GM21381 (cell line): Measurements from ENCODE around the gene ITIH5.
"Not testable (repeated sequence)": the region's sequence is repeated elsewhere in the genome, so short reads cannot be mapped to it uniquely, and the experiment has no call there.

Experiments
- ATAC-seq: cut with Tn5 transposase; IDR thresholded peaks from one replicate; pipeline ENCODE4 v1.9.1; 2021; ENCODE audit warnings: mild to moderate bottlenecking, moderate library complexity; ENCODE audit not compliant: unreplicated experiment

ITIH5 gene

DNA sequence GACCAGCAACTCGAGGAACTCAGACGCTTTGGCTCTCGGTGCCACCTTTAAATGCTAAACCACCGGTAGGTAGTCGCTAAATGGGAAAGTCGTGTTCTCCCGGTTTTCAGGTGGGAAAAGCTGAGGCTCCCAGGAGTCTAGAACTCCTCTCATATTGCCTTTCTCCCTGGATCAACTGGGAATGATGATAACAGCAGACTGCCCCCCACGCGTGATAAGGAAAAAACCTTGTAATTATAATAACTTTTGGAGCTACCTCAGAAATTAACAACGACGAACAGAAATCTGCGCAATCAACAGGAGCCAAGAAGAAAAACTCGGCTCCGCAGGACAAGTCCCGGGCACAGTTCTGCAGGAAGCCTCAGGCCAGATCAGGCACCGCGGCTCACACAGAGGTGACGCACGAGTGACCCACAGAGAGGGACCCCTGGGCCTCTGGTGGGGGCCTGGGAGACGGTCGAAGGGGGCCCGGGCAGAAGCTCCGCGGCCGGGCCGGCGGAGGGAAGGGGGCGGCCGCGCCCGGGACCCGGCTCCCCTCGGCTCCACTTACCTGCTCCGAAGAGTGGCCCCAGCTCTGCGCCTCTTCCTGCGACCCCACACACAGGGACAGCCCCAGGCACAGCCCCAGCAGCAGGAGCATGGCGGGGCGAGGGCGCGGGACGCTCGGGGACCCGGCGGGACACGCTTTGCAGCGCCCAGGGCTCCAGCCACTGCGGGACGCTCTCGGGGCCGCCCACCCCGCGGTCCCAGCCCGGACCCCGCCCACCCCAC is at the start of gene ITIH5:
Gene ITIH5 (minus strand): TSS at position 714 of the 771 bp plus-strand sequence. CDS start 74 bp downstream, at position 640.
- no peak for ATAC-seq

DNA sequence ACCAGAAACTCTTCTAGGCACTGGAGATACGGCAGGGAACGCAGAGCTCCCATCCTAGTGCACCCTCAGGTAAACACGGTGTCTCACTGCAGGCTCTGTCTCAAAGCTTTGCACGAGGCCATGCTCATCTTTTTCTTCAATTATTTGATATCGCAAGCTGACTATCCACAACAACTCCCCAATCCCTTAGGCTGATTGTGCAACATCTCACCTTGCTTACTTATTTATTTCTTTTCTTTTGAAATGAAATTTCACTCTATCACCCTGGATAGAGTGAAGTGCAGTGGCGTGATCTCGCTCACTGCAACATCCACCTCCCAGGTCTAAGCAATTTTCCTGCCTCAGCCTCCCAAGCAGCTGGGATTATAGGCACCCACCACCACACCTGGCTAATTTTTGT is 48.7 kb upstream of the ITIH5 start:
- ATAC-seq, result no peak

DNA sequence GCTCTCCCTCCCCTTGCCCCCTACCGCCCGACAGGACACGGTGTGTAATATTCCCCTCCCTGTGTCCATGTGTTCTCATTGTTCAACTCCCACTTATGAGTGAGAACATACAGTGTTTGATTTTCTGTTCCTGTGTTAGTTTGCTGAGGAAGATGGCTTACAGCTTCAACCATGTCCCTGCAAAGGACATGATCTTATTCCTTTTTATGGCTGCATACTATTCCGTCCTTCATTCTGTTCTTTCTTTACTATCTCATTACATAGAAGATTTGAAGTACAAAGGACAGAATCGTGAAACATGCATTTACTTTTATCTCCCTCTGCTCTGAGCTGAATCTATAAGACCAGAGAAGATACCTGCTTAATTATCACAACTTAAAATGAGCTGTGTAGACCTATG is 44.3 kb upstream of the ITIH5 start:
- ATAC-seq, result not testable (repeated sequence)

DNA sequence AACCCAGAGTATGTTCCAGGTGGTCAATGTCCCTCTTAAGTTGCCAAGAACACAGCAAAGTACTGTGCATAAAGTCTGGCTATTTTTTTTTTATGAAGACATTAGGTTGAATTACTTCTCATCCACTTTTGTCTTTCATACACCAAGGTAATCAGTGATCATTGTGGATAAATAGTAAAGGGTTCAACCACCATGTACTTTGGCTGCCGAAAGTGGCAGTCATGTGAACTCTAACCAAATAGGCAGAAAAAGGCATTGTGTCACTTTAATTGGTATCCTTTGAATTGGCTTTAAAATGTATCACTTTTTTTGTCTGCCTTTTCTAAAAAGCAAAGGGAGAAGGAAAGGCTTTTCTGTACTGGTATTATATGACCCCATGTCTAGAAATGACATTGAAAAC is 43.7 kb upstream of the ITIH5 start:
- no peak for ATAC-seq

DNA sequence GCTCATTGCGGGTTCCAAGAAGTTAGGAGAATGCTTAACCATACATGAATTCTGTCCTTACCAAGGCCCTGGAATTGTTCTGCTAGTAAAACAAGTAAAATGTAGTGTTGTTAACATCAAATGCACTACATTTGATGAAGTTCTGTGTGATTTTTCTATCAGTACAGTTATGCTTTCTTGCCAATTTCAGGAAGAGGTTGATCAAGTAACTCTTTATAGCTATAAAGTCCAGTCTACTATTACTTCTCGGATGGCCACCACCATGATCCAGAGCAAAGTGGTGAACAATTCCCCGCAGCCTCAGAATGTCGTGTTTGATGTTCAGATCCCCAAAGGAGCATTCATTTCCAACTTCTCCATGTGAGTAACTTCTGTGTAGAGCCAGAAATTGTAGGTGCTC is 42.1 kb upstream of the ITIH5 start:
- no peak for ATAC-seq

DNA sequence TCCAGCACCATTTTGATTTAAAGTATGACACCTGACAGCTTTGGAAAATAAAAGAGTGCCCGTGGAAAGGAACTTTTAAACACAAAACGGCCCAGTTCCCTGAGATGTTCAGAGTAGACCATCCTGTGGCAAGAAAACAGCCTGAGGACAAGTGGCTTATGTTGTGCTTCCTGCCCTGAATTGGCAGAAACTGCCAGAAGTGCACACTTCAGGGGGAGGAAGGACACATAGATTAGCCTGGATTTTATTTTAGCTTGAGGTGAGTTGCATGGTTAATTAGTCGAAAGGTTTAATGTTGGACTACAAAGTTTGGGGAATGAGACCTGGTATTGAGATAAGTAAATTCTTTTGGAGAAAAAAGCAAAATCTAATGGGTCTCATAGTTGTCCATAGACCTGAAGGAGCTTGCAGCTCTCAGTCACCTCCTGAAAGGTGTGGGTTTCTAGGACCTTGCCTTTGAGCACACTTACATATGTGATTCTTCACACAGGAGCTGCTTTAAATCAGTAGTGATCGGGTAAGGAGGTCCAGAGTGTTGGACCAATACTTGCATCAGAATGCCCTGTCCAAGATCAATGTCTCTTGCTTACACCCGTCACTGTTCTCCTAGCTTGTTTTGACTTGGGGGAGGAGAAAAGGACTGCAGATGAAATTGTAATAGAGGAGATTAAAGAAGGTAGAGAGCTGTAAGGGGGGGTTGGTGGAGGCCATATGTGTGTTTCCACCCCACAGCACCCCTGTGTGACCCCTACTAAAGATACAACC is 41.3 kb upstream of the ITIH5 start:
- no peak for ATAC-seq

DNA sequence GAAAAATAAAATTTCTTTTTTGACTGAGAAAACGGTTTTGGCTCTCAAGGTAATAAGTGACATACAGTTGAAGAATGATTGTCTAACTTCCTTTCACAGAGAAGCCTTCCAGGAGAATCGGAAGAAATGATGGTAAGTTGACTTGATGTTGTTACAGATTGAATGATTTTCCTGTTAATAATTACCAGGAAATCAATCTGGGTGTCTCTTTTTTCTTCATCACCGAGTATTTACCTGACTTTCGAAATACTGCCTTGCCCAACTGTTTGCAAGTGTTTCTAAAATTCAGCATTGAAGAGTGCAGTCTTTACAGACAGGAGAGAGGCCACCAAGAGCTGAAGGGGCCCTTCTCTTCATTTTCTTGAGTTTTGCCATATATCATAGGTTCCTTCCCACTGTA is 40.3 kb upstream of the ITIH5 start:
- ATAC-seq, result no peak

DNA sequence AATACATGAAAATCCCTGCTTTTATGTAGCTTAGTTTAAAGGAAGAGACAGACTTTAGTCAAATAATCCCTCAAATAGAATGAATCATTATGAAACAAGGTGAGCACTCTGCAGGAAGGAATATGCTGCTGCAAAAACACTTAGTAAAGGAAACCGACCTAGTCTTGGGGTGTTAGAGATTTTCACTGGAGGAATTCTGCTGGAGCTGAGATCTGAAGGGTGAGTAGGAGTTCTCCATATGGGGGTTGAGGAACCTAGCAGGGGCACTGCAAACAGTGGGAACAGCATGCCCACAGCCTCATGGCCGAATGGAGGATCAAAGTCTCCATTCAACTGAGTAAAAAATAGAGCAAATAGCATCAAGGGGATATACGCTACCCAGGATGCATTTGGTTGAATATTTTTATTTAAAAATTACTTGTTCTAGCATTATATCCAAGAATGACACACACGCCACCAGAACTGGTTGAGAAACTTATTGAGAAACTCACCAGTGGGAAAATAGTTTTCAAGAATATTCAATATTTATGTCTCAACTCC is 39.8 kb upstream of the ITIH5 start:
- ATAC-seq, result no peak

DNA sequence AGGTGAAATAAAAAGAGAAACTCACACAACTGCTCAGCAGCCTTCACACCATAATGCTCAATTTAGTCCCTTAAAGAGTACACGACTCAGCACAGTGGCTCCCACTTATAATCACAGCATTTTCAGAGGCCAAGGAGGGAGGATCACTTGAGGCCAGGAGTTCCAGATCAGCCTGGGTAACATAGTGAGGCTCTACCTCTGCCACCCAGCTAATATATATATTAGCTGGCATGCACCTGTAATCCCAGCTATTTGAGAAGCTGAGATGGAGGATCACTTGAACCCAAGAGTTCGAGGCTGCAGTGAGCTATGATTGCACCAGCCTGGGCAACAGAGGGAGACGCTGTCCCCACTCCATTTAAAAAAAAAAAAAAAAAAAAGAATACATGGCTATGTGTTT is 38.6 kb upstream of the ITIH5 start:
- ATAC-seq, result no peak

DNA sequence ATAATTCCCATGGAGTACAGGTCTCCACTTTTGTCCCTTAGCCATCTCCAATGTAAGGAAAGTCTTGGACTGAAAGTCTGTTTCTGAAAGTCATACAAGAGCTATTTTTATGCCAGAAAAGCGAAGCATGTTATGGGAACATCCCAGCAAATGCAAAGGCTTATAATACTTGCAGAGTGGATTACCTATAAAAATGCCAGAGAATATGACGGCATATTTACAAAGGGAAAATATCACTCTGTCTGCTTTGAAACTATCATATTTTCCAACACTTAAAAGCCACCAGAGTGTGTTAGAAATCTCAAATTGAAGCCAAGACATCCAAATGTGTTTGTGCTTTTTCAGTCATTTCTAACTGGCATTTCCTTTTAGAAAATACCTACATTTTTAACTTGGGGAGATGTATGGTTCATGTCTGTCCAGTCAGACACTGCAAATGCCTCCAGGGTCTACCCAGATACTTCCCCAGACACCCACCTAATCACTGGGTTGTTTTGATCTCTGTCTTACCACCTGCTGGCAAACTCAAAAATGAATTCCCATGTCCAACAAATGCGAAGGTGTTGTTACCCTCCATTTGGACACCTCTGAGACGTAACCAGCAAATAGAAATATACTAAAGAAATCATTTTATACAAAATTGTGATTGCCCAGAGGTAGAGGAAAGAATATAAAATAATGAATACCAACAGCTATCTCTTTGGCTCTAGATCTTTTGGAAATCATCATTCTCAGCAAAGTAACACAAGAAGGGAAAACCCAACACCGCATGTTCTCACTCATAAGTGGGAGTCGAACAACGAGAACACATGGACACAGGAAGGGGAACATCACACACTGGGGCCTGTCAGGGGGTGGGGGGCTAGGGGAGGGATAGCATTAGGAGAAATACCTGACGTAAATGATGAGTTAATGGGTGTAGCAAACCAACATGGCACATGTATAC is 37.6 kb upstream of the ITIH5 start:
- ATAC-seq, result no peak

DNA sequence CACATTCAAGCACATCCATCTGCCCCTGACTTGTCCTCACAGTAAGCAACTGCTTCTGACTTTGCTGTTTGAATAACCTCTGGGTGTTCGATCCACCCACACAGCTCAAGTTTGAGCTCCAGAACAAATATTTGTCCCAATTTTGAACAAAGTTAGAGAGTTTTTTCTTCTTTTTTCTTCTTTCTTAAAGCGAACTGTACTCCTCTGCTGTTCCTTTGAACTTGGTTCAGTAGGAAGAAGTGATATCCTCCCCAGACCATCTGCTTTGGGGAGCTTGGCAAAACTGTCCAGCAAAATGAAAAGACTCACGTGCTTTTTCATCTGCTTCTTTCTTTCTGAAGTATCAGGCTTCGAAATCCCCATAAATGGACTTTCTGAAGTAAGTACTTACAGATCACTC is 36.4 kb upstream of the ITIH5 start, which contains the start of gene ITIH2:
Gene ITIH2 (plus strand): TSS at position 177 of the 400 bp plus-strand sequence. CDS start 119 bp downstream, at position 296.
- no peak for ATAC-seq

DNA sequence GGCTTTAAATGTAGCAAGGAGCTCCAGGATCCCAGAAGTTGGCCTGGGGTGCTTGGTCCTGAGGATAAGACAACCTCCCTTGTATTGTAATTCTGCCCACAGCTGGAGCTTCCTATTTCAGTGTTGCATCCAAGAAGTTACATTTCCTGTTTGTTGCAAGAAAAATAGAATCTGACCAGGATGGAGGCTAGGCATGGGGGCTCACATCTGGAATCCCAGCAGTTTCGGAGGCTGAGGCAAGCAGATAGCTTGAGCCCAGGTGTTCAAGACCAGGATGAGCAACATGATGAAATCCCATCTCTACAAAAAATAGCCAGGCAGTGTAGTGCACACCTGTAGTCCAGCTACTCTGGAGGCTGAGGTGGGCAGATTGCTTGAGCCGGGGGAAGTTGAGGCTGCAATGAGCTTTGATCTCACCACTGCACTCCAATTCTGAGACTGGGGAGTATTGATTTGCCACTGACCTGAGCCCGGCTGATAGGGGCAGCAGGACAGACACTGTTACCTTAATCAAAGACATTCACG is 35.6 kb upstream of the ITIH5 start:
- no peak for ATAC-seq

DNA sequence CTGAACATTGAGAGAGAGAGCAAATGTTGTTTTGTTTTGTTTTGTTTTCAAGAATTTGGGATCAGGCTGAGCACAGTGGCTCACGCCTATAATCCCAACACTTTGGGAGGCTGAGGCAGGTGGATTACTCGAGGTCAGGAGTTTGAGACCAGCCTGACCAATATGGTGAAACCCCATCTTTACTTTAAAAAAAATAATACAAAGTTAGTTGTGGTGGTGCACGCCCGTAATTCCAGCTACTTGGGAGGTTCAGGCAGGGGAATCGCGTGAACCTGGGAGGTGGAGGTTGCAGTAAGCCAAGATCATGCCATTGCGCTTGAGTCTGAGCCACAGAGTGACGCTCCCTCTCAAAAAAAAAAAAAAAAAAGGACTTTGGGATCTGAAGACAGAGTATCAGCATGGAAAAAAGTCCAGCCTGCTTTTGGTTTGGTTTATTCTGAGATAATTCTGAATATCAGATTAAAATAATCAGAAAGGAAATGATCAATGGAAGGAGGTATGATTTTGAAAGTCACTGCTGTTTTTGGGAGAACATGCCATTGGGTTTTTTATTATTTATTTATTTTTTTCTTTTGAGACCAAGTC is 34.5 kb upstream of the ITIH5 start:
- no peak for ATAC-seq

DNA sequence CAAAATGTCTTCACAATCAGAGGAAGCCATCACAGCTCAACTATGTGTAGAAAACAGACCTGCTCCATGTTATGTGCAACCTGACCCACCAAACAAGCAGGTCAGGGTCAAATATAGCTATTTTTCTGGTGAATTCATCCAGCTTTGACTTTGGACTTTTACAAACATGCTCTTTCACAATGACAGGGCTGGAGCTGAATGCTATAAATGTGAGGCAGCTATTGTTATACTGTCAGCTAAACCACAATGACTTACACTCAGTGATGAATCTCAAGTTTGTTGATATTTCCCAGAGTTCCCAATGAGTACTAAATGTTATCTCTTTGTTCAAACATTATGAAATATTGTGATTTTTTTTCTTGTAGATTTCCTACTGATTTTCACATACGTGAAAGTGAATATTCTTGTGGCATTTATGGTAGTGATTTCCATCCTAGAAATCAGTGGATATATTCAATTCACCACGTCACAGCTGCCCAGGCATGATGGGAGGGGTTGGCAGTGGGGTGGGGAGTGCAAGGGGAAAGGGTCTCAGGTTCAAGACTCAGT is 33.9 kb upstream of the ITIH5 start:
- ATAC-seq, result no peak

DNA sequence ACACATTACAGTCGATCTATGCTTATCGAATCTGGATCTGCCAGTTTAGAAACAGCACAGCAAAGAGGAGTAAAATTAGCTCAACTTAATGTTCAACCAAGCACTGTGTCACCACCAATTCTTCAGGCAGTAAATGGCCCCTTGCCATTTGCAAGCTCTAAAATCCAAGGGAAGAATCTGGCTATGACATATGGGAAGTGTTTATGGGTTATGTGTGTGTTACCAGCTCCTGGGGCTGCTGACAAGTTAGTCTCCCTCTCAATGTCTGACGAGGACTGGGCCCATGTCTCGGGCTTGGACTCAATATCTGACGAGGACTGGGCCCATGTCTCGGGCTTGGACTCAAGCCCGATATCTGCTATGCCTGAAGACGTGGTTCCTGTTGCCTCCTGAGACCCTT is 30.7 kb upstream of the ITIH5 start:
- ATAC-seq, result no peak

DNA sequence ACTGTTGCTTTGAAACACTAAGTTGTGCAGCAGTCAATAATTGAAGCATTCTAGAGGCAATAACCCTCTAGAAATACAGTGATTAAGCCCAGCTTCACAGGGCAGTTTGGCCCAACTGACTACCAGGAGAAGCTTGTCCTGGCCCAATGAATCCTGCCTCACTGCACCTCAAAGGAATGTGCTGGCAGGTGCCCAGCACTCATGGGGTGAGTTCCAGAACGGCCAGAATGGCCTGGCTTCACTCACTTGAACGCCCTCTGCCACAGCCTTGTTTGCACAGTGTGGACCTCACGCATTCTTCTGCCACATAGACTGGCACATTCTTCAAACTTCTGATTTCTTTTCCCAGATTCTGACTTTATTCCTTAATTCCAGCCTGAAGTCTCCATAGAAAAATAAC is 29.8 kb upstream of the ITIH5 start:
- no peak for ATAC-seq

DNA sequence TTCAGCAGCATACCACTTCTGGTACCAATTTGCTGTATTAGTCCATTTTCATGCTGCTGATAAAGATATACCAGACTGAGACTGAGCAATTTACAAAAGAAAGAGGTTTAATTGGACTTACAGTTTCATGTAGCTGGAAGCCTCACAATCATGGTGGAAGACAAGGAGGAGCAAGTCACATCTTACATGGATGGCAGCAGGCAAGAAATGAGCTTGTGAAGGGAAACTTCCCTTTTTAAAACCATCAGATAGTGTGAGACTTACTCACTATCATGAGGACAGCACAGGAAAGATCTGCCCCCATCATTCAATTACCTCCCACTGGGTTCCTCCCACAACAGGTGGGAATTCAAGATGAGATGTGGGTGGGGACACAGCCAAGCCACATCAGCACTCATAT is 26.4 kb upstream of the ITIH5 start:
- not testable (repeated sequence) for ATAC-seq

DNA sequence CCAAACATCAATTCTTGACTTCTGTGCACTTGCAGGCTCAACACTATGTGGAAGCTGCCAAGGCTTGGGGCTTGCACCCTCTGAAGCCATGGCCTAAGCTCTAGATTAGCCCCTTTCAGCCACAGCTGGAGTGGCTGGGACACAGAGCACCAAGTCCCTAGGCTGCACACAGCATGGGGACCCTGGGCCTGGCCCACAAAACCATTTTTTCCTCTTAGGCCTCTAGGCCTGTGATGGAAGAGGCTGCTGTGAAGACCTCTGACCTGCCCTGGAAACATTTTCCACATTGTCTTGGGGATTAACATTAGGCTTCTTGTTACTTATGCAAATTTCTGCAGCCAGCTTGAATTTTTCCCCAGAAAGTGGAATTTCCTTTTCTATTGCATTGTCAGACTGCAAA is 25.6 kb upstream of the ITIH5 start:
- ATAC-seq, result not testable (repeated sequence)

DNA sequence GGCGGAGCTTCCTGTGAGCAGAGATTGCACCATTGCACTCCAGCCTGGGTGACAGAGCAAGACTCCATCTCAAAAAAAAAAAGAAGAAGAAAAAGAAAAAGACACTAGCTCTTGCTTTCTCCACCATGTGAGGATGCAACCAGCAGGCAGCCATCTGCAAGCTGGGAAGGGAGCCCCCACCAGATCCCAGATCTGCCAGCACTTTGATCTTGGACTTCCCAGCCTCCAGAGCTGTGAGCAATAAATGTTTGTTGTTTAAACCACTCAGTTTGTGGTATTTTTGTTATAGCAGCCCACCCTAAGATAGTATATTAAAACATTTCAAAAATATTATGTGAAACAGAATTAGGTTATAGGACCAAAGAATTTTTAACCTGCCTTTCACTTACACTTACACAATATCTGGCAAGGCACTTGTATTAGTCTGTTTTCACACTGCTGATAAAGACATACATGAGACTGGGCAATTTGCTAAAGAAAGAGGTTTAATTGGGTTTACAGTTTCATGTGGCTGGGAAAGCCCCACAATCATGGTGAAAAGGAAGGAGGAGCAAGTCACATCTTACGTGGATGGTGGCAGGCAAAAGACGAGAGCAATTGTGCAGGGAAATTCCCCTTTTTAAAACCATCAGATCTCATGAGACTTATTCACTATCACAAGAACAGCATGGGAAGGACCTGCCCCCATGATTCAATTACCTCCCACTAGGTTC is 24.3 kb upstream of the ITIH5 start:
- not testable (repeated sequence) for ATAC-seq
